ENCODE data around the gene MAST1.
A peak's percentile ranks its signal among the peaks of the same experiment; 100 is the strongest.
"Not testable (repeated sequence)": the region's sequence is repeated elsewhere in the genome, so short reads cannot be mapped to it uniquely, and the experiment has no call there.

Gene MAST1

DNA sequence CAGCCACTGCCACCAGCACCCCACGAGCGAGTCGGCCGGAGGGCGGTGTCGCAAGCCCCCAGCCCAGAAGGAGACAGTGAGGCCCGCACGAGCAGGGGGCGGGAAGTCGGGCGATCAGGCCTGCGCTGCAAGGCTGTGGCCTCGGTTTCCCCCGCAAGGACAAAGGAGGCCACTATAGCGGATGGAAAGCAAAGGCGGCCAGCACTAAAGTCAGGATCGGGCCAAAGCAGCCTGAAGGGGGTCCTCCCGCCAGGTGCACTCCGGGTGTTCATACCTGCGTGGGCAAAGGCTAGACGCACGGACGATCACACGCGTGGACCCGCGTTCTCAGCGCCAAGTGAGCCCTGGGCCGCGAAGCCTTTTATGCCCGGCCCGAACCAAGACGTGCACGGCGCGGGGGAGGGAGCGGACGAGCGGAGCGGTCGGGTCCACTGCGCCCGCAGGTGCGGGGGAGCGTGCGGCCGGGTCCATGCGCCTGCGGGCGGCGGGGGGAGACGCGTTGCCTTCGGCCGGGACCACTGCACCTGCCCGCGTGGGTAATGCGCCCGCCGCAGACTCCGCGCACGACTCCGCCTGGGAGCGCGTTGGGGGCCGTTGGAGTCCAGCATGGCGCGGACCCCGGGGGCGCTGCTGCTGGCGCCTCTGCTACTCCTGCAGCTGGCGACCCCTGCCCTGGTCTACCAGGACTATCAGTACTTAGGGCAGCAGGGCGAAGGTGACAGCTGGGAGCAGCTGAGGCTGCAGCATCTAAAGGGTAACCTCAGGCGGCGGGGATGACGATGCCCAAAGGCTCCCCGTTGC, 36.6 kb upstream of the MAST1 start, which contains the start of the genes PRDX2 and THSD8:
TSS of gene PRDX2 (minus strand) at position 335 of the 801 bp plus-strand sequence. CDS start 539 bp downstream, outside the sequence.
TSS of gene THSD8 (plus strand) at position 604 of the 801 bp plus-strand sequence. CDS start at position 607, 3 bp downstream.
- DNase-seq, result peak; percentile 85

DNA sequence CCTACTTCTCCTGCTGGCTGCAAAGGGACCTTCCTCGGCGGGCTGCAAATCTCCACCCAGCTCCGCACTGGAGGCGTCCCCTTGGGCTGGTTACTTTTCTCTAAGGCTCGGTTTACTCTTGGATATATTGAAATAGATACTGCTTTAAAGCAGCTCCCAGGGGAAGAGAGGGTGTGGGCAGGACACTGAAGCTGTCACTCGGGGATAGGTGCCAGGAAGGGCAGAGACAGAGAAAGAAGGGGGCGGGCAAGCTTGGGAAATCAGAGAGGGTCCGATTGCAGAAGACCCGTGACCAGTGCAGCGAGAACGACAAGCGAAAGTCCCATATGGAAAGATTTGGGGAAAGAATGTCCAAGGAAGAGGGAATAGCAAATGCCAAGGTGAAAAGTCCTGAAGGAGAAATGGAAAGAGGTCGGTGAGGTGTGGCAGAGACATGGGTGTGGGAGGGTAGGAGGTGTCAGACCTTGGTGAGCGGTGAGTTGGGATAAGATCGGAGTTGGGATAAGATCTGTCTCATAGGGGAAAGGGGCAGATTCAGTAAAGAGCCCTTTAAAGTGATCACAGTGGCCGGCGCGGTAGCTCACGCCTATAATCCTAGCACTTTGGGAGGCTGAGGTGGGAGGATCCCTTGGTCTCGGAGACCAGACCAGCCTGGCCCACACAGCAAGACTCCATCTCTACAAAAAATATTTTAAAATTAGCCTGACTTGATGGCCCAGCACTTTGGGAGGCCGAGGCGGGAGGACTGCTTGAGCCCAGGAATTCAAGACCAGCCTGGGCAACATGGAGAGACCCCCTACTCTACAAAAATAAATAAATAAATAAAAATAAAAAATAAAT, 35.8 kb upstream of the MAST1 start:
- no peak for DNase-seq

DNA sequence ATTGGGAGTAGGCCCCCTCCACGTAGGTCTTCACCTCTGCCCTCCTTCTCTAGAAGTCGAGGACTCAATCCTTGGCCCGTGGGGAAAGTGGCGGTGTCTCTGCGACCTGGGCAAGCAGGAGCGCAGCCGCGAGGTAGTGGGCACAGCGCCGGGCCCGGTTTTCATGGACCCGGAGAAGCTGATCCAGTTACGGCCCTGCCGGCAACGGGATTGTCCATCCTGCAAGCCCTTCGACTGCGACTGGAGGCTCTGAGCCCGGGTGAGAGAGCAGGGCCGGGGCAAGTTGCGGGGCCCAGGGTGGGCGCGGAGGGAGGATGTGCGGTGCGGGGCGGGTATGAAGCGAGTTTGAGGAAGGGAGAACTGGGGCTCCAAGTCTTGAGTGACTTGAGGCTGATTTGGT, 34.3 kb upstream of the MAST1 start:
- no peak for DNase-seq

DNA sequence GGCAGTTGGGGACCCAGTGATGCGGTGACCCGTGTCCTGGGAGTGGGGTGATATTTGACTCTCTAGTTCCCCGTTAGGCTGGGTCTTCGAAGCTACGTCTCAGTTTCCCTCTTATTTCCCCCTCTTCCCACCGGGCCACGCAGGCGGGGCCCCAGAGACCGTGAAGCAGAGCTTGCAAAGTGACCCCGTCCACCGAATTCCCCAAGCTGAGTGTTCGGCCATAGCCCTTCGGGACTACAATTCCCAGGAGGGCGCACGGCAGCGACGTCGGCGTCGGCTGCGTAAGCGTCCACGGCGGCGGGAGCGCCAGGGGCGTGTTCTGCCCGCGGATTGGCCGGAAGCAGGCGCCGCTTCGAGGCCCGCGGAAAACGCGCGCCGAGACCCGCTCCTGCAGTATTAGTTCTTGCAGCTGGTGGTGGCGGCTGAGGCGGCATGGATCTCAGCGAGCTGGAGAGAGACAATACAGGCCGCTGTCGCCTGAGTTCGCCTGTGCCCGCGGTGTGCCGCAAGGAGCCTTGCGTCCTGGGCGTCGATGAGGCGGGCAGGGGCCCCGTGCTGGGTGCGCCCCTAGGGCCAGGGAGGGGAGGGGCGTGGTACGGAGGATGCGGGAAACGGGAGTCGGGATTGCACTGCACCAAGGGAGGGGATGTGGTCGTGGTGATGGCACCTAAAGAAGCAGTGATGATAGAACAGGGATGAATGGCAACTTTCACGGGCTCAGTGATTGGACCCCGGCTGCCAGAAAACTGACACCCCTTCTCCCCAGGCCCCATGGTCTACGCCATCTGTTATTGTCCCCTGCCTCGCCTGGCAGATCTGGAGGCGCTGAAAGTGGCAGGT, 31.9 kb upstream of the MAST1 start, which contains the start of gene RNASEH2A:
TSS of gene RNASEH2A (plus strand) at position 343 of the 840 bp plus-strand sequence. CDS start at position 433, 90 bp downstream.
- DNase-seq, result peak; percentile 91

DNA sequence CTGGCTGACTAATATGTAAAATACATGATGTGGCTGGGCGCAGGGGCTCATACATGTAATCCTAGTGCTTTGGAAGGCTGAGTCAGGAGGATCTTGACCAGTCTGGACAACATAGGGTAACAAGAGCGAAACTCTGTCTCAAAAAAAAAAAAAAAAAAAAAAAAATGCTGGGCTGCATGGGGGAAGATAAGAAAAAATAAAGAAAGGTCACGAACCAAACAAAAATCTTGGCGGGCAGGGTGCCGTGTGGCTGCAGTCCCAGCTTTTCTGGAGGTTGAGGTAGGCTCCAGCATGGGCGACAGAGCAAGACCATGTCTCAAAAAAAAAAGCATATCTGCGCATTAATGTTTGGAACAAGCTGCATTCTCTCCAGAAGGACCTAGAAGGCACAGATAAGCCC, 23.2 kb upstream of the MAST1 start:
- no peak for DNase-seq

DNA sequence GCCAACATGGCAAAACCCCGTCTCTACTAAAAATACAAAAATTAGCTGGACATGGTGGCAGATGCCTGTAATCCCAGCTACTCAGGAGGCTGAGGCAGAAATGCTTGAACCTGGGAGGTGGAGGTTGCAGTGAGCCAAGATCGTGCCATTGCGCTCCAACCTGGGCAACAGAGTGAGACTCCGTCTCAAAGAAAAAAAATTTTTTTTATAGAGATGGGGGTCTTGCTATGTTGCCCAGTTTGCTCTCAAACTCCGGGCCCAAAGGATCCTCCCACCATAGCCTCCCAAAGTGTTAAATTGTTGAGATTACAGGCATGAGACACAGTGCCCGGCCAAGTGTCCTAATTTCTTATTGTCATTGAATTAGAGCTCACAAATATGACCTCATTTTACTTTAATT, 21.1 kb upstream of the MAST1 start:
- not testable (repeated sequence) for DNase-seq

DNA sequence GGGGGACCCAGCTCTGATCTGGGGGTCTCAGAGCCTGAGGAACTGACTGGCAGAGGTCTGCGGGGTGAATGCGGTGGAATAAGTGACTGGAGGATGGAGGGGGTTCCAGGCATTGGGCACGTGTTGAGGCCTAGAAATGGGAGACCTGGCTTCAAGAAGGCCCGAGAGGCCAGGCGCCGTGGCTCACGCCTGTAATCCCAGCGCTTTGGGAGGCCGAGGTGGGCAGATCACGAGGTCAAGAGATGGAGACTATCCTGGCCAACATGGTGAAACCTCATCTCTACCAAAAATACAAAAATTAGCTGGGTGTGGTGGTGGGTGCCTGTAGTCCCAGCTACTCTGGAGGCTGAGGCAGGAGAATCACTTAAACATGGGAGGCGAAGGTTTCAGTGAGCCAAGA, 20.5 kb upstream of the MAST1 start:
- DNase-seq, result not testable (repeated sequence)

DNA sequence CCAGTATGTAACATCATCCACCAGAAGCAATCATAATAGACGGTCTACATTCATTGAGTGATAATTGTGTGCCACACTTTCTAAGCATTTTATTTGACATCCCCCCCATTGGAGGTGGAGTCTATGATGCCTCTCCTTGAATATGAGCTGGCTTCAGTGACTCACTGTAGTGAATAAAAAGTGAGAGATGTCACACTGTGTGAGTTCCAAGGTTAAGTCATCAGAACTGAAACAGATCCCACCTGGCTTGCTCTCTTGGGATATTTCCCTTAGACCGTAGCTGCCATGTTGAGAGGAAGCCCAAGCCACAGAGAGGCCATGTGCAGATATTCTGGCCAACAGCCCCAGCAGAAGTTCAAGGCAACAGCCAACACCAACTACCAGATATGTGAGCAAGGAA, 16.6 kb upstream of the MAST1 start:
- DNase-seq, result no peak

DNA sequence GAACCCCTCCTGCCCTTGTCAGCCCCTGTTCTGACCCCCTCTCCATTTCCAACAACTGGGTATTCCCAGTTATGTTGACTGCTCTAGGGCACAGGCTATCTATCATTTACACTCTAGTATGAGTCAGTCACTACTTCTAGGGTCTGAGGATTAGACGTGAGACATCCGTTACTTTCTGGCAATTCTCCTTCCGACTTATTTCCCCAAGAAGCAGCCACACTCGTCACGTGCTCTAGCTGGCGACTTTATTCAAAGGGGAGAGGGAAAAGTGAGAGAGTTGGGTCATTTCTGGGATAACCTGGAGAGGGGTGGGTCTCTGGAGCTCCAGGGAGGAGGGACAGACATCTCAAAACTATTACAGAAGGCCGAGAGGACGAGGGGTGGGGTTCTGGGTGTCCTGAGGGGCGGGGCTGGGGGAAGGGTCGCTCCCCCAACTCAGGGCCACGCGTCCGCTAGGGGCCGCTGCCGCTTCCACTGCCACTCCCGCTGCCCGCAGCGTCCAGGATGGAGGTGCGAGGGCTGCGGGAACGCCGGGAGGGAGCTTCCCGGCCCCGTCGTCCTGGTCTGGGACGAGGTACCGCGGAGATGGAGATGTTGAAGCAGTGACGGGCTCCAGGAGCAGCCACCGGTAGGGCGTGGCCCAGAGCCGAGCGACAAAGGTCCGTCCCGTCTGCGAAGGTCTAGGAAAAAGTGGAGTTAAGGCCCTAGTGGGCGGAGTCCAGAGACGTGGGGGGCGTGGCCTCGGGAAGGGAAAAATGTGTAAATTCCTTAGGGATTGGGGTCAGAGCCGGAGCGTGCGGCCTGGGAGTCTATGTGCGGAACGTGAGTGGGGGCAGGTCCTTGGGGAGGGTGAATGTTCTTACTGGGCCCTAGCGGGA, 12.8 kb upstream of the MAST1 start:
- DNase-seq, result no peak

DNA sequence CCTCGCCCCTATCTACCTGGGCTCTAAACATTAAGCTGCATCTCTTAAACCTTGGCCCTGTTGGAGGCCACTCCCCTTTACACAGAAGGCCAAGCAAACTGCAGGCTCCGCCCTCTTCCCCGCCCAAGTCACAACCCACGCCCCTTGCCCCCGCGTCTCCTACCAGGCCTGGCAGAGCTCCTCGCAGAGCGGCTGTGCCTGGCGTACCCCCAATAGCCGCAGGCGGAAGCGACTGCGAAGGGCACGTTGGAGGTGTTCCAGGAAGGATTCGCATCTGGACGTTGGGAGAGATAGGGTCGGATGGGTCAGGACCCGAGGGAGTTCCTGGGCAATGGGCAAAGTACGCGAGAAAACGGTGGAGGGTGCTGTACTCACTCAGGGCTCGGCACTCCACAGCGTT, 9.8 kb upstream of the MAST1 start:
- DNase-seq, result peak; percentile 42

DNA sequence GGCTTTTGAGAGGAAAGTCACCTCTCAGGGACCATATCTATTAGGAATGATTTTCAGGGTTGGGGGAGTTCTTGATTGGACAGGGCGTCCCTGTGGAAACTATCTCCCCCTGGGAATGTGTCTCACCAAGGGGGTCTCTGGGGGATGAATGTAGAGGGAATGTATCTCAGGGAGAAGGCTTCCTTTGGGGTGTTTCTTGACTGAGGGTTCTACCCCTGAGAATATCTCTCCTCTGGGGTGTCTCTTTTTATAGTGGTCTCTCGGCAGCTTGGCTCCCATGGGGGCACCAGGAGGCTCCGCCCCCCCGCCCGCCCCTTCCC, 4.9 kb upstream of the MAST1 start:
- DNase-seq, result no peak

DNA sequence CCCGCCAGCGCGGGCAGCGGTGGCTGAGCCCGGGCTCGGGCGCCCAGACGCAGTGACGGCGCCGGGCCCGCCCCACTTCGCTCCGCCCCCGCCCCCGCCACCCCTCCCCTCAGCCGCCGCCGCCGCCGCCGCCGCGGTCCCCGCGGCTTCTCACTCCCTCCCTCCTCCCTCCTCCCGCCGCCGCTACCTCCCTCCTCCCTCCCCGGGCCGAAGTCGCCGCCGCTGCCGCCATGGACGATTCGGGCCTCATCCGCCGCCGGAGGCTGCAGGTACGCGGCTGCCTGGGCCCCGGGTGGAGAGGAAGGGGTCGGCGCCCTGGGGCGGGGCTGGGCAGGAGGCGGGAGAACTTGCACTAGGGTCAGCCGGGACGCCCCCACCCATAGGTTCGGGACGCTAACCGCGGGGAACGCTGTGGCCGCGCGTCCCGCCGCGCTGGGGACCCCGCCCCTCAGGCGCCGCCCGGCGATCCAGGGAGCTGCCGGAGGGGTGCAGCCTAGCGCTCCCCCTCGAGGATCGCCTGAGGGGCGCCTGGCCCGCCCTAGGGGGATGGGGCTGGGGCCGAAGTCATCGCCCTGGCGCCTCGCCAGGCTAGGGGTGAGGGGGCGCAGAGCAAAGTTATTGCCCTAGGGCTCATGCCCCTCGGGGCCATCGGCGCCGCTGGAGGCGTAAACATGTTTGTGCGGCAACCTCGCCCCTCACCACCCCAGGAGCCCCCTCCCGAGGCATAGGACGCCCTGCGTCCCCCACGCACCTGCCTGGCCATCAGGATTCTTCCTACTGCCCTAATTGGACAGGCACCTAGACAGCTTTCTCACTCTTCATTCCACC, 4.4 kb upstream of the MAST1 start:
- DNase-seq, result peak; percentile 66

DNA sequence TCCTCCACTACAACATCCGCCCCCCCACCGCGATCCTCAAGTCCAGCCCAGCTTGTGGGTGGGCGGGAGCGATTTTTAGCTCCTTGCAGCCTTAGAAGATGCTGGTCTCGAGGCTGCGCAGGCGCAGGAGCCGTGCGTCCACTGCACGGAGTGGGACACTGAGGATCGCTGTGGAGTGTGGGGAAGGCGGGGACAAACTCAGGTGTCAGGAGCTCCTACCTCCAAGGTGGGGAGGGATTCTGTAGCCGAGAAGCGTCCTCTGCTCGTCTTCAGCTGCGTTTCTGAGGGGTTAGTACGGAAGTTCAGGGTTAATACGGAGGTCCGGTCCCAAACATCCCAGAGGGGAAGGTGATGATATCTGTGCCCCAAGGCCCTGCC, 3.8 kb upstream of the MAST1 start, which contains the start of gene RTBDN:
TSS of gene RTBDN (minus strand) at position 14 of the 378 bp plus-strand sequence. CDS start 4,600 bp downstream, outside the sequence.
- DNase-seq, result no peak

DNA sequence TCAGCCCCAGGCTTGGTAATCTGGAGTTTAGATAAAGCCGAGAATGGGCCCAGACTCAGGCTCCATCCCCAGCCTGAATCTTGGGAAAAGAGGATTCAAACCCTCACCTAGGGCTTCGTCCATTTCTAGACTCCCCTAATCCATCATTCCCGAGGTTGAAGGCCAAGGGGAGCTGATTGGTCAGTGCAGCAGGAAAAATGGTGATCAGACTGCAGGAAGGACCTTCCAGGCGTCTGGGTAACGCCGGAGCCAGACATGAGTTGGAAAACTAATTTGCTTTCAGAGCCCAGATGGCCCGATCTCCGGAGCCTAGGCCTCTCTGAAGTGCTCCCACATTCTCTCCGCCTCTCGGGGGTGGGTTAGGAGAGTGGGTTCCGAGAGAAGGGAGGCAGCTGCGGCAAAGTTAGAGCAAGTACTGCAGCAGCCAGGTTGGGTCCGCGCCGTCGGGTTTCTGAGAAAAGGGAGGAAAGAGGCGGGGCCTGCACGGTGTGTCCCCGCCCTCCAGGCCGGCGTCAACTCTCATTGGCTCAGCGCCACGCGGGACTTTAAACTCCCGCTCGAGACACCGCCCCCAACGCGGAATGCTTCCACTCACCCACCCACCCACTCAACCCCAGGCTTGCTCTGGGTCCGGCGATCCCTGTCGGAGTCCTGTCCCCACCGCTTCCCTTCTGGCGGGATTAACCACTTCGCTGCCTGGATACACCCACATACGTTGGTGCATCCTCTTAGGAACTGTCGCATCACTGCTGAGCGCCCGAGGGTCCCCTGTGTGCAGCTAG, 3.1 kb upstream of the MAST1 start:
- no peak for DNase-seq

DNA sequence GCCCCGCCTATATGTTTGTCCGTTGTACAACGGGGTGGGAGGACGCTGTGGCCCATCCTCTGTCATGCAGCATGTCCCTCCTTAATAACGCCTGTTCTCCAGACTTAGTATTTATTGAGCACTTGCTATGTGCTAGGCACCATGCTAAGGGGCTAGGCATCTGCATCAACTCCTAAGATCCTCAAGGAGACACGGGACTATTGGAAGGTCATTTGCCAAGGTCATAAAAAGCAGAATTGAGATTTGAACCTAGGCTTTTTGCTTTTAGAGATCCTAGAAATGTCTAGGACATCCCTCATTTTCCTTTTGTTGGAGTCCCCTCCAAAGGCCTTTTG, 1.8 kb upstream of the MAST1 start:
- no peak for DNase-seq

DNA sequence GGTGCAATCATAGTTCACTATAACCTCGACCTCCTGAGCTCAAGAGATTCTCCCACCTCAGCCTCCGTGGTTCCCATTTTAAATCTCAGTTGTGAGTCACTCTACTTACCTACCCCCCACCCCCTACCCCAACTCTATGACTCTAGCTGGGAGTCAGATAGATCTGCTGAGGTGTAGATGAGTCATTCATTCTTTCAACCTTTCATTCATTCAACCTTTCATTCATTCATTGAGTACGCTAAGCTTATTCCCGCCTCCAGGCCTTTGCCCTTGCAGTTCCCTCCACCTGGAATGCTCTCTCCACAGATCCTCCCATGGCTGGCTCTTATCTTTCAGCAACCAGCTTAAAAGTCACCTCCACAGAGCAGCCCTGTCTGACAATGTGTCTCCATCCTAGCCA, 1.1 kb upstream of the MAST1 start:
- DNase-seq, result no peak

DNA sequence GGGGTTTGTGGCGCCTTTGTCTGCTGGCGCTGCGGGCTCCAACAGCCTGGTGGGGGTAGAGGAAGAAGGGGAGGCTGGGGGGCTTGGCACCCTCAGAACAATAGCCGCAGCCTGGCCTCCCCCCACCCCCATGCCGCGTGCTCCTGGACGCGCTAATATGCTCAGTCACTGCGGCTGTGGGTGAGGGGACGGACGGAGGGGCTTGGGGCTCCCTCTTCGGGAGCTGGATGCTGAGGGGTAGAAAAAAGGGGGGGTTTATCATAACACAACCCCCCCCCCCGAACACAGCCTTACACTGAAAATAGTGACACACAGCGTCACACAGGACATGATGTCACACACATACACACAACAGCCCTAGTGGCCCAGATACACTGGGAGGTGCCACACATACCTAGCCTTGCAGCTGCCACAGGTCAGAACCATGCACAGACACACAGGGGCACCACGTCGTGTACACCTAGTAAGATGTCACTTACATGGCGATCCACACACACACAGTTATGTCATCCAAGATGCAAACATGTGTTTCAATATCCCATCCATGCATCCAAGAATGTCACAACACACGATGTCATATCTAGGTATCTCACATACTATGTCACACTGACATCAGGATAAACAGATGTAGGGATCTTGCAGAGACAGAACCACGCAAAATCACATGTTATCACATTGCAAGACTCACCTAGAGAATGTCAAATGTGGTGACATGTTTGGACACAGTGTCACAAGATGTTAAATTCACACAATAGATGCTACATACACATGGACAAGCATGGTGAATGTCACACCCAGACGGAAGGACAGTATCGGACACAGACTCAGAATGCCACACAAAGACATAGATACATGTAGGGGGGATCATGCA, 806 bp downstream of the MAST1 start:
- DNase-seq, result no peak

DNA sequence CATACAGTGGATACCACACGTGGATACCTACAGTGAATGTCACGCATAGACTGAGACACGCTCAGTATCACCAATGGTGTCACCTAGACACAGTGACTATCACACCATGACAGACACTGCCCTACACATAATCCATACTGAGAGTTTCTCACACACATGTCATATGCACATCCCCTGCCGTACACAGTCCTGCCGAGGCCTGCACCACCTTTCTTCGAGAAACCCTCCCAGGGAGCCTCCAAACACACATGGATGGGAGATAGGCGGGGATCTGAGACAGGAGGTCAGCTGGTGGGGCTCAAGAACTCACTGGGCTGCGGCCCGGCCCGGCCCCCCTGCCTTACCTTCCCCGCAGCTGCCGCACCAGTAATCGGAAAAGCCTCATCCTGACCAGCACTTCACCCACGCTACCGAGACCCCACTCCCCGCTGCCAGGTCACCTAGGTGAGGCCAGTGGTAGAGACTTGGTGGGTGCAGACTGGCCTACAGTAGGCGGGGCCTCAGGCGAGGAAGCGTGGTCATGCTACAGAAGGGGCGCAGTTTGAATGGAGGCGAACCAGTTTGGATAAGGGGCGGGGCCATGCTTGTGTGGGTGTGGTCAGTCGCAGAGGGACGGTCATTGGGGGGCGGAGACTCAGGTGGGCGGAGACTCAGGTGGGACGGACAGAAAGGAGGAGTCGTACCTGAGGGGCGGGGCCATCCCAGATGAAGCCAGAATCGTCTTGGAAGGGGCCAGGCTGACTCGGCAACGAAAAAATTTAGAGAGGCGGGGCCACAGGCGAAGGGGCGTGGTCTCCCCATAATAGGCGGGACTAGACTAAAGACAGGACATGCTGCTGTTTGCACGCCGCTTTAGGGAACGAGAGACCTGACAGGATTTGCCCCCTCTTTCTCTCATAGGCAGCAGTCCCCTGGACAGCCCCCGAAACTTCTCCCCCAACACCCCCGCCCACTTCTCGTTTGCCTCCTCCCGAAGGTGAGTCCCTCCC, 2.1 kb downstream of the MAST1 start:
- DNase-seq, result peak; percentile 84
